HepG2 (cell line): ENCODE data around the gene AREL1.

Experiments used
- ATF1 ChIP-seq: IDR thresholded peaks from 2 replicates; pipeline ENCODE4 v1.6.1; 2016; ENCODE audit warnings: mild to moderate bottlenecking, control low read depth
- CEBPB ChIP-seq: IDR thresholded peaks from 2 replicates; pipeline ENCODE4 v1.6.1; 2011; ENCODE audit warnings: low read depth, low read length, improper control_type of control experiment, borderline replicate concordance
- CHD2 ChIP-seq: IDR thresholded peaks from 2 replicates; pipeline ENCODE4 v1.6.1; 2011; ENCODE audit warnings: low read depth, low read length, improper control_type of control experiment
- CTCF ChIP-seq: sonication (generic); formaldehyde crosslinking; IDR thresholded peaks from 2 replicates; pipeline ENCODE4 v1.5.0; 2020; ENCODE audit warnings: mild to moderate bottlenecking, missing genetic modification reagents, moderate library complexity
- FOXM1 ChIP-seq: sonication (generic); formaldehyde crosslinking; IDR thresholded peaks from 2 replicates; pipeline ENCODE4 v1.5.0; 2020; ENCODE audit warnings: missing genetic modification reagents
- NR1H2 ChIP-seq: sonication (generic); formaldehyde crosslinking; IDR thresholded peaks from 2 replicates; pipeline ENCODE4 v1.8.1; 2022; ENCODE audit warnings: low read depth, missing genetic modification reagents, borderline replicate concordance
- SMARCC2 ChIP-seq: fragments of 450-650 bp; IDR thresholded peaks from 2 replicates; pipeline ENCODE4 v1.6.1; 2017; ENCODE audit warnings: antibody characterized with exemption, mild to moderate bottlenecking
- U2AF1 ChIP-seq: fragments of 200-400 bp; formaldehyde crosslinking; optimal IDR thresholded peaks from 2 replicates; pipeline ENCODE3; 2017; ENCODE audit warnings: mild to moderate bottlenecking, low read depth, low read length
- U2AF2 ChIP-seq: fragments of 200-400 bp; formaldehyde crosslinking; IDR thresholded peaks from 2 replicates; pipeline ENCODE4 v1.6.1; 2017; ENCODE audit warnings: low read depth, mild to moderate bottlenecking, low read length
- ZFYVE20 ChIP-seq: sonication (generic); formaldehyde crosslinking; IDR thresholded peaks from 2 replicates; pipeline ENCODE4 v1.8.0; 2023; ENCODE audit warnings: low read depth, mild to moderate bottlenecking, moderate library complexity, missing genetic modification reagents, borderline replicate concordance
- ZHX1 ChIP-seq: sonication (generic); formaldehyde crosslinking; IDR thresholded peaks from 2 replicates; pipeline ENCODE4 v1.8.1; 2022; ENCODE audit warnings: low read depth, mild to moderate bottlenecking, missing genetic modification reagents

- TF ChIP-seq SMARCC2 = no peak
- TF ChIP-seq CTCF (CRISPR knock-in tag) = no peak
- no peak for TF ChIP-seq CEBPB
- TF ChIP-seq ATF1 = no peak
- no peak for TF ChIP-seq NR1H2 (CRISPR knock-in tag)
- no peak for TF ChIP-seq ZFYVE20 (CRISPR knock-in tag)
- no peak for TF ChIP-seq ZHX1 (CRISPR knock-in tag)
- no peak for TF ChIP-seq FOXM1
- TF ChIP-seq U2AF1 = no peak
- no peak for TF ChIP-seq U2AF2
- no peak for TF ChIP-seq CHD2
Observed at GRCh38 chr14:74627076-74627475, 85.8 kb downstream of the AREL1 start.
